ENCODE measurements around the gene ABL1.

The ABL1 gene

GRCh38 chr9:130887494-130888144 lies 52.6 kb downstream of the ABL1 start:
- in situ Hi-C loops (cut with MboI; ENCODE audit: low sequenced_read_pairs) = no loop called here

GRCh38 chr9:130888146-130888885 lies 53.3 kb downstream of the ABL1 start:
- in situ Hi-C loops (cut with MboI; ENCODE audit: low sequenced_read_pairs) = no loop called here

- in situ Hi-C loops (cut with MboI; ENCODE audit: low sequenced_read_pairs) = no loop called here
These were observed 55.1 kb downstream of the ABL1 start for GRCh38 chr9:130890124-130890523.

GRCh38 chr9:130890870-130891687 lies 56.0 kb downstream of the ABL1 start:
- in situ Hi-C loops (cut with MboI; ENCODE audit: low sequenced_read_pairs) = no loop called here

GRCh38 chr9:130891688-130892476 lies 56.8 kb downstream of the ABL1 start:
- in situ Hi-C loops (cut with MboI; ENCODE audit: low sequenced_read_pairs) = no loop called here

- in situ Hi-C loops (cut with MboI; ENCODE audit: low sequenced_read_pairs) = no loop called here
These were observed 57.6 kb downstream of the ABL1 start for GRCh38 chr9:130892477-130893304.

GRCh38 chr9:130893341-130894101 lies 58.5 kb downstream of the ABL1 start:
- in situ Hi-C loops (cut with MboI; ENCODE audit: low sequenced_read_pairs) = no loop called here

GRCh38 chr9:130894546-130894945 lies 59.5 kb downstream of the ABL1 start:
- in situ Hi-C loops (cut with MboI; ENCODE audit: low sequenced_read_pairs) = no loop called here

- in situ Hi-C loops (cut with MboI; ENCODE audit: low sequenced_read_pairs) = no loop called here
These were observed 60.0 kb downstream of the ABL1 start for GRCh38 chr9:130895038-130895437.

- in situ Hi-C loops (cut with MboI; ENCODE audit: low sequenced_read_pairs) = no loop called here
These were observed 60.6 kb downstream of the ABL1 start for GRCh38 chr9:130895481-130896232.

GRCh38 chr9:130896233-130897014 lies 61.4 kb downstream of the ABL1 start, which contains the start of gene QRFP:
Gene QRFP (minus strand): TSS chr9:130896812. CDS start chr9:130893838, 2,974 bp downstream.
- in situ Hi-C loops (cut with MboI; ENCODE audit: low sequenced_read_pairs) = no loop called here

GRCh38 chr9:130897105-130897751 lies 62.2 kb downstream of the ABL1 start:
- in situ Hi-C loops (cut with MboI; ENCODE audit: low sequenced_read_pairs) = no loop called here

- in situ Hi-C loops (cut with MboI; ENCODE audit: low sequenced_read_pairs) = no loop called here
These were observed 62.9 kb downstream of the ABL1 start for GRCh38 chr9:130897848-130898551.

- in situ Hi-C loops (cut with MboI; ENCODE audit: low sequenced_read_pairs) = no loop called here
These were observed 63.4 kb downstream of the ABL1 start for GRCh38 chr9:130898552-130898852.

GRCh38 chr9:130899051-130899748 lies 64.1 kb downstream of the ABL1 start:
- in situ Hi-C loops (cut with MboI; ENCODE audit: low sequenced_read_pairs) = no loop called here
